GM10266 (cell line): Measurements from ENCODE around the gene RPL35.

Source experiments
- DNase-seq: peaks from one replicate; pipeline ENCODE4 v3.0.0; 2012; ENCODE audit errors: extremely low spot score
- TF ChIP-seq, protein P1 (sequence below): IDR thresholded peaks from 2 replicates; pipeline ENCODE4 v1.5.1; 2012; ENCODE audit warnings: mild to moderate bottlenecking, low read depth; ENCODE audit not compliant: control insufficient read depth, insufficient read depth; ENCODE audit errors: missing control alignments

The RPL35 gene

DNA sequence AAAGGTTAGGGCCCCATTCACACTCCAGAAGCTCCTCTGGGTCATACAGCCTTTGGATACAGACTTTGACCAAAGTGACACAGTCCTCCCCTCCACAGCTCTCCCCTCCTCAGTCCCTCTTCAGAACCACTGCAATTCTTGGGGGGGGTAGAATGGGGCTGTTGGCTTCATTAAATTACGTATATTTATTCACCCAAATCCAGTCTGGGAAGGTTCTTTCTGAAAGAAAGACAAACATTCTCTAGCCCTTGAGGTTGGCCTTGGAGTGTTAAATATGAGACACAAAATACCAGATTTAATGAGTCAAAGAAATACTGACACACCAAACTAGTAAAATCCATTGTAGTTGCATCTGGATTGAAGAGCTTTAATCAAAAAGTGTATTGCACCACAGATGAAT, 16.3 kb upstream of the RPL35 start:
- TF ChIP-seq, protein P1, sequence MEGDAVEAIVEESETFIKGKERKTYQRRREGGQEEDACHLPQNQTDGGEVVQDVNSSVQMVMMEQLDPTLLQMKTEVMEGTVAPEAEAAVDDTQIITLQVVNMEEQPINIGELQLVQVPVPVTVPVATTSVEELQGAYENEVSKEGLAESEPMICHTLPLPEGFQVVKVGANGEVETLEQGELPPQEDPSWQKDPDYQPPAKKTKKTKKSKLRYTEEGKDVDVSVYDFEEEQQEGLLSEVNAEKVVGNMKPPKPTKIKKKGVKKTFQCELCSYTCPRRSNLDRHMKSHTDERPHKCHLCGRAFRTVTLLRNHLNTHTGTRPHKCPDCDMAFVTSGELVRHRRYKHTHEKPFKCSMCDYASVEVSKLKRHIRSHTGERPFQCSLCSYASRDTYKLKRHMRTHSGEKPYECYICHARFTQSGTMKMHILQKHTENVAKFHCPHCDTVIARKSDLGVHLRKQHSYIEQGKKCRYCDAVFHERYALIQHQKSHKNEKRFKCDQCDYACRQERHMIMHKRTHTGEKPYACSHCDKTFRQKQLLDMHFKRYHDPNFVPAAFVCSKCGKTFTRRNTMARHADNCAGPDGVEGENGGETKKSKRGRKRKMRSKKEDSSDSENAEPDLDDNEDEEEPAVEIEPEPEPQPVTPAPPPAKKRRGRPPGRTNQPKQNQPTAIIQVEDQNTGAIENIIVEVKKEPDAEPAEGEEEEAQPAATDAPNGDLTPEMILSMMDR: no peak
- DNase-seq: no peak

DNA sequence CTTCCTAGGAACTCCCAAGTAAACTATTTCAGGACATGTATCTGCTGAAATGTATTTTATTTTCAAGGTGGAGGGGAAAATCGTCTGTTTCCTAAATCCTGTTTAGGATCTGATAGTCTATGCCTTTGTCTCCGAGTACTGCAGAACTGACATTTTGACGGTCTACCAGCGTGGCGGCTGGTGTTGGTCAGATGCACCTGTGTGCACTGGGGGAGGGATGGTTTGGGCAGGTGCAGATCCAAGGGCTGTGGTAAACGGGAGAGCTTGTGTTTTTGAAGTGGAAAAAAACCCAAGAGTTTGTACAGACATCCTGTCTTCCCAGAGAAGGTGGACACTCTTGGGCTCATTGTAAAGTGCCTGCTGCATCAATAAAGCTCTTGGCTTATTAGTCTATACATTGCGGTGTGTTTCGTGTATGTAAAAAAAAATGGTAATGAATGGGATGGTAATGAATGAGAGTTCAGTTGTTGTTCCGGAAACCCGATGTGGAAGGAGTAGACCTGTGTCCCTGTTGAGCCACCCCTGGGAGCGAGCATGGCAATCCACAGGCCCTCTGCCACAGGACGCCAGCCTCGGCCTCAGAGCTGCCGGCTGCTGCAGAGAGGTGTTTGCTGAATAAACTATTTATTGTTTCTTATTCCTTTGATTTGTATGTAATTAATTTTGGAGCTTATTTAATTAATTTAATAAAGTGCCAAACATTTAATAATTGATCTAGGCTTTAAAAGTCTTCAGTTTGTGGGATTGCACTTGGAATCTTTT, 15.4 kb upstream of the RPL35 start:
- DNase-seq: no peak
- TF ChIP-seq, protein P1: no peak

DNA sequence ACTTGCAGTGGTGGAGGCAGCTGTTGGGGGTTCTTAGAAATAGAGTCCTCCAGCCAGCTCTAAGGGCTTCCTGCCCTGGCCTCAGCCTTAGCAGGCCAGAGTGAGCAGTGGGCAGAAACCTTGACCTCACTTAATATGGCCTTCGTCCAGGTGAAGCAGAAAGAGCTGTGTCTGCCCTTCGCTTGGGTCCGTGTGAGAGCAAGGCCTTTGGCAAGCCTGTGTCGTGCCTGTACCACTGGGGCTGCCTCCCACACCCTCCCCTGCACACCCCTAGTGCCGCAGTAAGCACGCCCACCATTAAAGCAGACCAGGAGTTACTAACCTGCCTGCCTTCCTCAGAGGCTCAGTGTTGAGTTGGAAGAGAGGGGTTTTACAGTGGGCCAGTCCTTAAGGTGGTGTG, 13.7 kb upstream of the RPL35 start:
- no peak for DNase-seq
- TF ChIP-seq, protein P1: no peak

DNA sequence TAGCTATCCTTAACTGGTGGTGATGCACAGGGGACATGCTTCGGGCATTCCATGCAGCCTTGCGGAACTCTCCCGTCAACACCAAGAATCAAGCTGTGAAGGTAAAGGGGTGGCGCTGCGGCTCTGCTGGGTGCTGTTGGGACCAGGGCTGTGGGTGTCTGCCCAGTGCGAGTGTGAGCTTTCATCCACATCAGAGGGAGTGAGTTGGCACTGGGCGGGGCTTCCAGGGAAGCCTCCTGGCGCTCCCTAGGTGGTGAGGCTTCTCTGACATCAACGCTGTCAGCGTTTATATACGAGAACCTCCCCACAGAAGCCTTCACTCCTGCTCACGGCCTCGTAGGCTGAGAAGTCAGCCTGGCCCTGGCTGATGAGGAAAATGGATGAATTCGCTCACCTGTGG, 11.9 kb upstream of the RPL35 start:
- DNase-seq: no peak
- TF ChIP-seq, protein P1: no peak

DNA sequence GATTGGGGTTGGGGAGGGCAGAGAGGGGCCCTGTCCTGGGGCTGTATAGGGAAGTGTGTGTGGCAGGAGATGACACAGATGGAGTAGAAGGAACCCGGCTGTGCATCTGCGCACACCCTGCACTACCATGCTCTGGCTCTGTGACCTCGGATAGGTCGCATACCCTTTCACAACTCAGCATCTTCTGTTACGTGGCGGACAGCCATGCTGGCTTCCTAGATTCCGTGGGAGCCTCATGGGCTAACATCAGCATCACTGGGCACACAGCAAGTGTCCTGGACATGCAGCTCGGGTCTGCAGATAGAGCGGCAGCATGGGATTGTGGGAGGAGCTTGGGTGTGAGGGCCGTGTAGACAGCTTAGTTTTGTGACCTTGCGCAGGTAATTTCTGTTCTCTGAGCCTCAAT, 9.4 kb upstream of the RPL35 start:
- DNase-seq: no peak
- TF ChIP-seq, protein P1: no peak

DNA sequence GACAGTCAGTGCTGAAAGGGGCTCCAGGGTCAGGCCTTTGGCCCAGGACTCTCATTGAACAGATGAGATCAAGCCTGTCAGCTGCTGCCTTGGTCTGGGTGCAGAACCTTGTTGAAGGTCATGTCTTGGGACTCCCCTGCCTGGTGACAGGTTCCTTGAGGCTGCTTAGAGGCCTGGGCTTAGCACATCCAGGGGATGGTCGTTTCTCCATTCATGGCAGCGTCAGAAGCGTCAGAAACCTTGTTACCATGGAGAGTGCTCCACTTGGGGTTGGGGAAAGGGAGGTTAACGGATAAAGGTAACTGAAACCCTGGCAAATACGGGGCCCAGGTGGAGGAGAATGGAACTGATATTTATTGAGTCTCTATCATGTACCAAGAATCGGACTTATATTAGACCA, 9.0 kb upstream of the RPL35 start:
- no peak for DNase-seq
- TF ChIP-seq, protein P1: no peak

DNA sequence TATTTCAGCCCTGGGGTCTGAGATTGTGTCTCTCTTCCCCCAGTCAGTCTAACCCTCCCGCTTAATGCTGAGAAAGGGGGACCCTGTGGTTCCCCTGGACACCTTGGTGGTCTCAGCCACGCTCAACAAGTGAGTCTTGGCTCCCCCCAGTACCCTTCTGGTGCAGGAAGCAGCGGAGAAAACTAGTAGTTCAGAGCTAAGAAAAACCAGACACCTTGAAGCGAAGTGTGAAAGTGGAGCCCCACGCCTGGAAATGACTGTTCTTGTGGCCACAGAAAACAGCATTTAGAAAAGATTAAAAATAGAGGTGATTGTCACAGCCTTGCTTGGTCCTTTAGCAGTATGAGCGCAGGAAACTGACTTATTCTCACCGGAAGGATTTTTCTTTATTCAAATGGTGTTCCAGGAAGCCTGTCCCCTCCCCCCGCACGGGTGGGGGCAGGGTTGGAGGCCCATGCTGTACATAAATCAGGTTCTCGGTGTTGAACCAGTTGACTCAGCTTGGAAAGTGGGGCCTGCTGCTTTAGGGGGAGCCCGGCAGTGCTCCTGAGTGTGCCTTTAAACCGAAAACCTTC, 8.3 kb upstream of the RPL35 start:
- peak; percentile 76 for DNase-seq
- TF ChIP-seq, protein P1: no peak
